Measurements from ENCODE around the gene RAD50. TPM values are rescaled to one million over a fixed set of nuclear protein-coding genes. Genes with fewer than 3 reads are reported as not detected.

RAD50 gene
- total RNA-seq, 4 donors from 2014 or later = 35.8 to 47.5 (median 41.3) TPM

- H3K4me1 ChIP-seq = peaks cover 0 to 13% (median 6%) of the 10 kb centered on the region in 4 donors
- TF ChIP-seq CTCF (IDR thresholded peaks at IDR 0.05) (no peak), POLR2AphosphoS5 (IDR thresholded peaks at IDR 0.05) (no peak), EP300 (IDR thresholded peaks at IDR 0.05; ENCODE audit: low read depth) (no peak), POLR2A (IDR thresholded peaks at IDR 0.05) (no peak)
- in situ Hi-C loops (cut with MboI; ENCODE audit: low pct_ligation_motif_present in 1 of 4, low pct_unique_long_range_greater_than_20kb in 1 of 4, low sequenced_read_pairs in 3 of 4) (no loop called here), intact Hi-C loops (cut with DNase I; ENCODE audit: low total_unique reads) (no loop called here)
- no peaks in the 10 kb centered on the region for H3K9me3 ChIP-seq
- no peaks in the 10 kb centered on the region for H3K36me3 ChIP-seq
- no peak for DNase-seq
- 83 to 89% methylated on average over 4 of the region's 4 CpGs for WGBS, 2 donors (ENCODE audit: low coverage in 1 of 2)
- H3K27me3 ChIP-seq = peaks cover 44% of the 10 kb centered on the region
- no peak overlapping the region for H3K4me3 ChIP-seq
- no peak overlapping the region for H3K27ac ChIP-seq
Measured at GRCh38 chr5:132651838-132652469, 95.2 kb downstream of the RAD50 start.

GRCh38 chr5:132653716-132654115, 96.9 kb downstream of the RAD50 start:
- DNase-seq = no peak
- no peak overlapping the region for H3K27ac ChIP-seq
- no peaks in the 10 kb centered on the region for H3K36me3 ChIP-seq
- peaks cover 50% of the 10 kb centered on the region for H3K27me3 ChIP-seq
- H3K4me3 ChIP-seq = no peak overlapping the region
- intact Hi-C loops (cut with DNase I; ENCODE audit: low total_unique reads) = no loop called here
- 48% methylated on average over 7 of the region's 7 CpGs; no CpG with 5 or more reads in 1 of the 2 donors for WGBS, 2 donors (ENCODE audit: low coverage in 1 of 2)
- no peaks in the 10 kb centered on the region for H3K9me3 ChIP-seq
- in situ Hi-C loops (cut with MboI; ENCODE audit: low pct_ligation_motif_present in 1 of 4, low pct_unique_long_range_greater_than_20kb in 1 of 4, low sequenced_read_pairs in 3 of 4) = no loop called here
- TF ChIP-seq POLR2A (IDR thresholded peaks at IDR 0.05) (no peak), CTCF (IDR thresholded peaks at IDR 0.05) (no peak), POLR2AphosphoS5 (IDR thresholded peaks at IDR 0.05) (no peak), EP300 (IDR thresholded peaks at IDR 0.05; ENCODE audit: low read depth) (no peak)
- peaks cover 0 to 13% (median 6%) of the 10 kb centered on the region in 4 donors for H3K4me1 ChIP-seq

GRCh38 chr5:132655821-132656773, 99.3 kb downstream of the RAD50 start:
- peaks cover 0 to 13% (median 6%) of the 10 kb centered on the region in 4 donors for H3K4me1 ChIP-seq
- H3K36me3 ChIP-seq = no peaks in the 10 kb centered on the region
- no peak for TF ChIP-seq EP300 (IDR thresholded peaks at IDR 0.05; ENCODE audit: low read depth)
- no peak for TF ChIP-seq POLR2AphosphoS5 (IDR thresholded peaks at IDR 0.05)
- TF ChIP-seq POLR2A (IDR thresholded peaks at IDR 0.05) = no peak
- TF ChIP-seq CTCF (IDR thresholded peaks at IDR 0.05) = no peak
- WGBS, 2 donors (ENCODE audit: low coverage in 1 of 2) = 8 to 30% methylated on average over 2 to 78 of the region's 92 CpGs
- peak overlapping the region in 3 of 4 donors; percentile 7 to 44 (median 31) for H3K4me3 ChIP-seq
- in situ Hi-C loops (cut with MboI; ENCODE audit: low pct_ligation_motif_present in 1 of 4, low pct_unique_long_range_greater_than_20kb in 1 of 4, low sequenced_read_pairs in 3 of 4) (no loop called here), intact Hi-C loops (cut with DNase I; ENCODE audit: low total_unique reads) (no loop called here)
- DNase-seq = no peak
- no peak overlapping the region for H3K27ac ChIP-seq
- H3K27me3 ChIP-seq = peaks cover 50% of the 10 kb centered on the region
- H3K9me3 ChIP-seq = no peaks in the 10 kb centered on the region

- DNase-seq = no peak
- Histone ChIP-seq H3K27ac (no peak overlapping the region), H3K36me3 (no peaks in the 10 kb centered on the region), H3K4me3 (peak overlapping the region in 2 of 4 donors; percentile 31 to 44), H3K27me3 (peaks cover 50% of the 10 kb centered on the region), H3K4me1 (peaks cover 0 to 13% (median 6%) of the 10 kb centered on the region in 4 donors), H3K9me3 (no peaks in the 10 kb centered on the region)
- intact Hi-C loops (cut with DNase I; ENCODE audit: low total_unique reads) = no loop called here
- no peak for TF ChIP-seq EP300 (IDR thresholded peaks at IDR 0.05; ENCODE audit: low read depth)
- TF ChIP-seq POLR2AphosphoS5 (IDR thresholded peaks at IDR 0.05) = no peak
- no peak for TF ChIP-seq CTCF (IDR thresholded peaks at IDR 0.05)
- TF ChIP-seq POLR2A (IDR thresholded peaks at IDR 0.05) = no peak
- WGBS, 2 donors (ENCODE audit: low coverage in 1 of 2) = 75 to 80% methylated on average over 1 to 12 of the region's 12 CpGs
- in situ Hi-C loops (cut with MboI; ENCODE audit: low pct_ligation_motif_present in 1 of 4, low pct_unique_long_range_greater_than_20kb in 1 of 4, low sequenced_read_pairs in 3 of 4) = no loop called here
Measured at GRCh38 chr5:132656774-132657355, 100.1 kb downstream of the RAD50 start.
